H1 (cell line): ENCODE results near the gene BCAS1. TPM values are rescaled to one million over a fixed set of nuclear protein-coding genes. Genes with fewer than 3 reads are reported as not detected.

Experiments used
- CTCF ChIA-PET: fragments of 300-600 bp; sonication (Branson Sonifier 250); formaldehyde crosslinking; loops from one replicate; lab custom pipeline; 2021; ENCODE audit not compliant: partially characterized antibody; lab: Charles Lee
- POLR2A ChIA-PET: fragments of 300-600 bp; sonication (Branson Sonifier 250); formaldehyde crosslinking; loops from one replicate; lab custom pipeline; 2021; ENCODE audit warnings: inconsistent platforms; ENCODE audit not compliant: partially characterized antibody; lab: Charles Lee
- DNase-seq, 2 experiments: peaks; one replicate each; pipeline versions ENCODE4 v3.0.0 to v3.0.0-alpha.2; 2010 to 2022; ENCODE audit warnings: low spot score in 2 of 2, low read depth in 1 of 2, mixed read lengths in 1 of 2
- FAIRE-seq: peaks from 2 replicates; lab custom pipeline; 2011; peaks lifted over from hg19 to GRCh38; lab: Jason Lieb, UNC
- H2AFZ ChIP-seq: 2 replicates; pipeline ENCODE4 v1.8.1; 2012; ENCODE audit warnings: low read length, inconsistent platforms
- H2AK5ac ChIP-seq: 2 replicates; pipeline ENCODE4 v1.6.1; 2013; ENCODE audit warnings: low read depth, low read length
- H2BK120ac ChIP-seq: replicated peaks from 2 replicates; pipeline ENCODE3; 2013; ENCODE audit warnings: low read depth, low read length, inconsistent platforms
- H2BK12ac ChIP-seq: 2 replicates; pipeline ENCODE4 v1.6.1; 2013; ENCODE audit warnings: low read depth, low read length
- H2BK15ac ChIP-seq: 2 replicates; pipeline ENCODE4 v1.6.1; 2013; ENCODE audit warnings: low read length
- H2BK20ac ChIP-seq: 2 replicates; pipeline ENCODE4 v1.6.1; 2013; ENCODE audit warnings: low read length
- H2BK5ac ChIP-seq: 2 replicates; pipeline ENCODE4 v1.6.1; 2013; ENCODE audit warnings: low read depth, low read length
- H3K14ac ChIP-seq: 2 replicates; pipeline ENCODE4 v1.6.1; 2013; ENCODE audit warnings: inconsistent platforms; ENCODE audit not compliant: insufficient read length
- H3K18ac ChIP-seq: 2 replicates; pipeline ENCODE4 v1.6.1; 2013; ENCODE audit warnings: low read length; ENCODE audit errors: extremely low read depth
- H3K23ac ChIP-seq: 2 replicates; pipeline ENCODE4 v1.6.1; 2013; ENCODE audit warnings: inconsistent platforms; ENCODE audit not compliant: insufficient read length
- H3K23me2 ChIP-seq: 2 replicates; pipeline ENCODE4 v1.6.1; 2013; ENCODE audit warnings: low read depth, low read length
- H3K27ac ChIP-seq: 2 replicates; pipeline ENCODE4 v1.6.1; 2011; ENCODE audit warnings: low read depth, low read length, inconsistent platforms
- H3K27me3 ChIP-seq, 4 experiments: replicated peaks in 1 of 4; 1 replicate in 1 of 4; 2 replicates in 3 of 4; pipeline versions ENCODE4 v1.6.1 to v1.8.1; 2011 to 2013; ENCODE audit warnings: low read length in 3 of 4, mild to moderate bottlenecking in 3 of 4, inconsistent platforms in 2 of 4, mixed read lengths in 2 of 4, moderate library complexity in 1 of 4; ENCODE audit not compliant: control insufficient read depth in 3 of 4, insufficient read depth in 3 of 4; ENCODE audit errors: extremely low read depth in 1 of 4
- H3K36me3 ChIP-seq, 4 experiments: 2 replicates each; pipeline versions ENCODE4 v1.6.1 to v1.8.1; 2011 to 2013; ENCODE audit warnings: mild to moderate bottlenecking in 4 of 4, low read length in 3 of 4, moderate library complexity in 2 of 4, control low read depth in 1 of 4, inconsistent platforms in 1 of 4; ENCODE audit not compliant: insufficient read depth in 4 of 4, control insufficient read depth in 2 of 4
- H3K4ac ChIP-seq: replicated peaks from 2 replicates; pipeline ENCODE3; 2013; ENCODE audit warnings: low read length, low read depth, mixed read lengths, inconsistent platforms; ENCODE audit not compliant: insufficient read length
- H3K4me1 ChIP-seq, 4 experiments: replicated peaks in 1 of 4; 1 replicate in 1 of 4; 2 replicates in 3 of 4; pipeline versions ENCODE4 v1.6.1 to v1.8.1; 2011 to 2013; ENCODE audit warnings: low read length in 3 of 4, inconsistent platforms in 2 of 4, mixed read lengths in 1 of 4; ENCODE audit not compliant: insufficient read depth in 4 of 4, control insufficient read depth in 3 of 4
- H3K4me2 ChIP-seq, 2 experiments: 2 replicates each; pipeline versions ENCODE4 v1.6.1 to v1.8.1; 2011 to 2013; ENCODE audit warnings: low read depth in 2 of 2, low read length in 2 of 2, control low read depth in 1 of 2, inconsistent platforms in 1 of 2, mild to moderate bottlenecking in 1 of 2; ENCODE audit not compliant: insufficient read depth in 1 of 2
- H3K4me3 ChIP-seq, 4 experiments: fragments of 200-600, 300-600 bp in 1 of 4; sonication (generic), shearing (Covaris generic), sonication (Bioruptor Twin) in 1 of 4; 2 replicates each; pipeline versions ENCODE4 v1.5.1 to v1.8.1; 2011 to 2016; ENCODE audit warnings: low read length in 4 of 4, low read depth in 3 of 4, control low read depth in 2 of 4, inconsistent platforms in 2 of 4, mild to moderate bottlenecking in 2 of 4, mixed read lengths in 1 of 4, moderate library complexity in 1 of 4; ENCODE audit not compliant: insufficient read depth in 2 of 4; ENCODE audit errors: extremely low read depth in 1 of 4
- H3K56ac ChIP-seq: replicated peaks from 2 replicates; pipeline ENCODE3; 2013; ENCODE audit warnings: low read depth, mild to moderate bottlenecking, mixed read lengths, low read length, inconsistent platforms; ENCODE audit not compliant: insufficient read length
- H3K79me1 ChIP-seq: 2 replicates; pipeline ENCODE4 v1.6.1; 2013; ENCODE audit warnings: low read depth, low read length, control low read depth
- H3K79me2 ChIP-seq, 2 experiments: 2 replicates each; pipeline versions ENCODE4 v1.6.1 to v1.8.1; 2012 to 2013; ENCODE audit warnings: low read length in 2 of 2, mild to moderate bottlenecking in 2 of 2, inconsistent platforms in 1 of 2; ENCODE audit not compliant: insufficient read depth in 2 of 2, control insufficient read depth in 1 of 2
- H3K9ac ChIP-seq, 4 experiments: replicated peaks in 1 of 4; 1 replicate in 1 of 4; 2 replicates in 3 of 4; pipeline versions ENCODE4 v1.6.1 to v1.8.1; 2011 to 2013; ENCODE audit warnings: low read depth in 3 of 4, low read length in 3 of 4, control low read depth in 2 of 4, mild to moderate bottlenecking in 2 of 4, moderate library complexity in 2 of 4, inconsistent platforms in 1 of 4; ENCODE audit errors: extremely low read depth in 1 of 4
- H3K9me3 ChIP-seq, 2 experiments: 2 replicates each; pipeline versions ENCODE4 v1.6.1 to v1.8.1; 2012 to 2013; ENCODE audit warnings: mild to moderate bottlenecking in 2 of 2, moderate library complexity in 2 of 2, control low read depth in 1 of 2, inconsistent platforms in 1 of 2, low read depth in 1 of 2, low read length in 1 of 2, mixed read lengths in 1 of 2; ENCODE audit not compliant: insufficient read depth in 2 of 2
- H4K20me1 ChIP-seq, 2 experiments: replicated peaks in 1 of 2; 2 replicates each; pipeline versions ENCODE3 to v1.8.1; 2011 to 2013; ENCODE audit warnings: inconsistent platforms in 2 of 2, low read length in 2 of 2, mild to moderate bottlenecking in 1 of 2; ENCODE audit not compliant: insufficient read depth in 2 of 2, control insufficient read depth in 1 of 2
- H4K5ac ChIP-seq: 2 replicates; pipeline ENCODE4 v1.6.1; 2013; ENCODE audit warnings: low read length, low read depth, mixed read lengths, inconsistent platforms; ENCODE audit not compliant: insufficient read length
- H4K8ac ChIP-seq: 2 replicates; pipeline ENCODE4 v1.8.0; 2013; ENCODE audit warnings: mild to moderate bottlenecking, moderate library complexity, low read length, inconsistent platforms; ENCODE audit not compliant: insufficient read depth; ENCODE audit errors: extremely low read depth
- H4K91ac ChIP-seq: replicated peaks from 2 replicates; pipeline ENCODE3; 2013; ENCODE audit warnings: low read length, mixed read lengths, inconsistent platforms; ENCODE audit not compliant: insufficient read length
- ASH2L ChIP-seq: fragments of 200-600, 300-600 bp; sonication (generic); IDR thresholded peaks from one replicate; pipeline ENCODE4 v1.7.1; 2017; ENCODE audit warnings: low read length
- ATF3 ChIP-seq: IDR thresholded peaks from 2 replicates; pipeline ENCODE4 v1.6.1; 2011; ENCODE audit warnings: low read depth, mild to moderate bottlenecking, low read length; ENCODE audit not compliant: insufficient read depth
- BRCA1 ChIP-seq: IDR thresholded peaks from 2 replicates; pipeline ENCODE4 v1.6.1; 2012; ENCODE audit warnings: low read depth, low read length, improper control_type of control experiment
- CBX8 ChIP-seq: fragments of 300-800, 300-1000 bp; sonication (generic); IDR thresholded peaks from 2 replicates; pipeline ENCODE4 v1.7.1; 2016; ENCODE audit warnings: low read depth, low read length, borderline replicate concordance
- HDAC6 ChIP-seq: IDR thresholded peaks from one replicate; pipeline ENCODE4 v1.7.1; 2012; ENCODE audit warnings: low read depth, mild to moderate bottlenecking, inconsistent platforms, low read length, moderate library complexity
- POLR2A ChIP-seq, 2 experiments: IDR thresholded peaks; 1 replicate in 1 of 2; 2 replicates in 1 of 2; pipeline ENCODE4 v1.6.1; 2011; ENCODE audit warnings: low read depth in 2 of 2, low read length in 2 of 2, mild to moderate bottlenecking in 2 of 2; ENCODE audit errors: control extremely low read depth in 1 of 2
- RFX5 ChIP-seq: IDR thresholded peaks from 2 replicates; pipeline ENCODE4 v1.6.1; 2011; ENCODE audit warnings: low read depth, low read length, improper control_type of control experiment, borderline replicate concordance
- SIRT6 ChIP-seq: IDR thresholded peaks from one replicate; pipeline ENCODE4 v1.7.1; 2012; ENCODE audit warnings: low read length, inconsistent platforms
- TEAD4 ChIP-seq: IDR thresholded peaks from 2 replicates; pipeline ENCODE4 v1.6.1; 2012; ENCODE audit warnings: low read depth, low read length, inconsistent platforms, mixed read lengths
- USF2 ChIP-seq: IDR thresholded peaks from 2 replicates; pipeline ENCODE4 v1.6.1; 2011; ENCODE audit warnings: low read length, improper control_type of control experiment
- ZNF274 ChIP-seq: IDR thresholded peaks from 2 replicates; pipeline ENCODE4 v1.7.0; 2012; ENCODE audit warnings: low read length, borderline replicate concordance; ENCODE audit errors: extremely low read depth
- WGBS, 2 experiments: shearing (Covaris generic) in 1 of 2; methylation state at CpG; one replicate each; pipeline versions ENCODE4 v1.1.6 to v1.1.7; 2013 to 2015; ENCODE audit warnings: low lambda C conversion rate in 2 of 2, mixed read lengths in 2 of 2, inconsistent platforms in 1 of 2, low coverage in 1 of 2, missing lambda C conversion rate in 1 of 2; ENCODE audit not compliant: insufficient replicate concordance in 2 of 2, insufficient coverage in 1 of 2, insufficient read length in 1 of 2; ENCODE audit errors: extremely low coverage in 1 of 2, missing lambda C conversion rate in 1 of 2; 5-methylcytosine and 5-hydroxymethylcytosine counted together
- polyA plus RNA-seq, 7 experiments: library from polyadenylated mRNA; depleted of rRNA in 3 of 7; stranded (reverse) in 5 of 7; unstranded in 2 of 7; fragments of >200 nt in 5 of 7; fragments of 200-250 nt in 2 of 7; gene quantifications; 1 replicate in 5 of 7; 2 replicates in 1 of 7; 4 replicates in 1 of 7; pipeline versions ENCODE4 v1.2.1 to v1.2.3, GENCODE V29; 2011 to 2013; ENCODE audit warnings: missing spikeins in 2 of 7, mixed read lengths in 2 of 7
- total RNA-seq: library from RNA; stranded (reverse); fragmentation: NEBNext Ultra II Directional; extraction: Animal tissue kit (Norgen Biotek cat#: 25700); gene quantifications from 2 replicates; pipeline ENCODE4 v1.2.1, GENCODE V29; 2021

BCAS1 gene
- total and polyA plus RNA-seq, 2 of the 8 experiments (the other 6 are each of a cell fraction or from before 2014, with no cell fraction given) = 0.06 to 0.19 TPM

GRCh38 chr20:54013471-54013870 lies 56.9 kb downstream of the BCAS1 start:
- ChIA-PET CTCF (no interaction called here), POLR2A (no interaction called here)
- H4K91ac ChIP-seq = no peak overlapping the region
- no peak overlapping the region for H2AK5ac ChIP-seq
- DNase-seq (no peak), FAIRE-seq (no peak)
- no peaks in the 10 kb centered on the region for H3K9me3 ChIP-seq
- no peak overlapping the region for H3K14ac ChIP-seq
- no peak overlapping the region for H2BK15ac ChIP-seq
- no peak overlapping the region for H2BK120ac ChIP-seq
- H3K9ac ChIP-seq = no peak overlapping the region
- TF ChIP-seq HDAC6 (no peak), POLR2A (IDR thresholded peaks at IDR 0.05; ENCODE audit: control extremely low read depth in 1 of 2, low read depth in 2 of 2, low read length in 2 of 2) (no peak), SIRT6 (no peak), BRCA1 (no peak), ZNF274 (no peak), RFX5 (no peak), CBX8 (no peak), ASH2L (no peak), ATF3 (no peak), TEAD4 (no peak), USF2 (no peak)
- WGBS, 2 experiments = 97% methylated on average over 4 of the region's 4 CpGs; no CpG with 5 or more reads in 1 of the 2 experiments
- H3K4me2 ChIP-seq = no peak overlapping the region
- no peaks in the 10 kb centered on the region for H3K27me3 ChIP-seq
- no peak overlapping the region for H3K4me3 ChIP-seq
- no peak overlapping the region for H2BK5ac ChIP-seq
- no peak overlapping the region for H2BK20ac ChIP-seq
- no peaks in the 10 kb centered on the region for H4K20me1 ChIP-seq
- no peaks in the 10 kb centered on the region for H3K23me2 ChIP-seq
- H3K36me3 ChIP-seq = no peaks in the 10 kb centered on the region
- no peak overlapping the region for H3K56ac ChIP-seq
- H4K5ac ChIP-seq = no peak overlapping the region
- no peak overlapping the region for H3K4ac ChIP-seq
- H2BK12ac ChIP-seq = no peak overlapping the region
- no peaks in the 10 kb centered on the region for H3K4me1 ChIP-seq
- no peak overlapping the region for H4K8ac ChIP-seq
- H3K79me1 ChIP-seq = no peaks in the 10 kb centered on the region
- H3K27ac ChIP-seq = no peak overlapping the region
- no peak overlapping the region for H3K23ac ChIP-seq
- no peak overlapping the region for H3K18ac ChIP-seq
- H2AFZ ChIP-seq = no peak overlapping the region
- no peaks in the 10 kb centered on the region for H3K79me2 ChIP-seq
